COLO829 (cell line): Measurements from ENCODE around the gene SRPK3.

ENCODE experiments used
- DNase-seq: peaks from one replicate; pipeline ENCODE4 v3.0.0; 2012; ENCODE audit warnings: low spot score

SRPK3 gene

DNA sequence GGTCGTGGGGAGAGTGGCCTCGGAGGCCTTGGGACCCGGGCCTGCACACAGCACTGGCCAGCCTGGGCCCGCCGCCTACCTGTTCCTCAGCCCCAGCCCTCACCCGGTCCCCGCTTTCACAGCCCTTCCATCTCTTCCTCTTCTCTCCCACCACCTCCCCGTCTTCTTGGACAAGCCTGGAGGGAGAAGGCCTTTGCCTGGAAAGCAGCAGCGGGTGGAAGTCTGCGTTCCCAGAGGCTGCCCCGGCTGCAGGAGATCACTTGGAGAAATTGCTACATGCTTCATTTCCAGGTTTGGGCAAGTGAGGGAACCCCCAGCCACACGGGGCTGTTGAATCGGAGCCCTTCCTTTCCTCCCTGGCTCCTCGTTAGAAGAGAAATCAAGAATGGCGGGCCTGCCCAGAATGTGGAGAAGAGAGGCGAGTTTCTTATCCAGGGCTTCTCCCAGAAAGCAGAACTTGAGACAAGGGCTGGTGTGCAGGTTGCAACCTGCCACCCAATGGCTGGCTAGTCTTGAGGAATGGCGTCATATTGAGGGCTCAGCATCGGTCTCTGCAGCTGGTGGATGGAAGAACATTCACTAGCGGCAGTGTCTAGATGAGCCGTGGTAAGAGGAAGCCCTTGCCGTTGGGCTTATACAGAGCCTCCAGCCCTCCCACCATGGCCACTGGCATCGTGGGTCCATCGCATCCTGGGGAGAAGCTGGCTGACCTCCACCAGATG, 50.7 kb downstream of the SRPK3 start:
- DNase-seq = no peak

DNA sequence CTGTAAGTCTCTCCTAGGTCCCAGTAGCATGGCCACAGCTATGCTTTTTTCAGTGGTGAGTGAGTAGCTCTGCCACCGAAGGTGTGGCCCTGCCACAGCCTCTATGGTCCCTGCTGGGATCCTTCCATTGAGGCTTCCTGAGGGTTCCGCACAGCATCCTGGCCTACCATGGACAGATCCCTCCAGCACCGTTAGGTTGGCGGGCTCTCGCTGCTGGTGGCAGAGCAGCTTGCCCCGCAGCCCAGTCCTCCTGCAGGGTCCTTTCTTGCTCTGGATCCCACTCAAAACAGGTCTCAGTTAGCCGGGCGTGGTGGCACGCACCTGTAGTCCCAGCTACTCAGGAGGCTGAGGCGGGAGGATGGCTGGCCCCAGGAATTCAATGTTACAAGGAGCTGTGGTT, 51.9 kb downstream of the SRPK3 start:
- DNase-seq = no peak
